GM12872 (cell line): ENCODE measurements around the gene HFM1.

Experiments
- TF ChIP-seq, protein P1 (sequence below): IDR thresholded peaks from 3 replicates; pipeline ENCODE4 v1.5.1; 2011; ENCODE audit warnings: low read depth, mild to moderate bottlenecking, low read length, moderate library complexity; ENCODE audit not compliant: insufficient read depth

The HFM1 gene

DNA sequence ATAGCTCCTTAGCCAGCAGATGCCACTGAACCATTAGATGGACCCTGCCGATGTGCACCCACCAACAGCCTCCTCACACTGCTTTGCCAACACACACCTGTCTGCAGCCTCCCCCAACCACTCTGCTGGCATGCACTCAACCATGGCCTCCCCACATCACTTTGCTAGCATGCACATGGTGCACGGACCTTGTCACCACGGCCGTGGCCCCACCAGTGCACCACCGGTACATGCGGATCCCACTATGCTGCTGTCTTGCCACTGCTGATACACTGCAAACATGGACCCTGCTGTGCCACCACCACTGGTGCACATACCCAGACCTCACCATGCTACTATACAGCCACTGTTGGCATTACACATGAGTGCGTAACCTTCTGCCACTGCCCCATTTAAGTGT lies 66.1 kb downstream of the HFM1 start:
- TF ChIP-seq, protein P1, sequence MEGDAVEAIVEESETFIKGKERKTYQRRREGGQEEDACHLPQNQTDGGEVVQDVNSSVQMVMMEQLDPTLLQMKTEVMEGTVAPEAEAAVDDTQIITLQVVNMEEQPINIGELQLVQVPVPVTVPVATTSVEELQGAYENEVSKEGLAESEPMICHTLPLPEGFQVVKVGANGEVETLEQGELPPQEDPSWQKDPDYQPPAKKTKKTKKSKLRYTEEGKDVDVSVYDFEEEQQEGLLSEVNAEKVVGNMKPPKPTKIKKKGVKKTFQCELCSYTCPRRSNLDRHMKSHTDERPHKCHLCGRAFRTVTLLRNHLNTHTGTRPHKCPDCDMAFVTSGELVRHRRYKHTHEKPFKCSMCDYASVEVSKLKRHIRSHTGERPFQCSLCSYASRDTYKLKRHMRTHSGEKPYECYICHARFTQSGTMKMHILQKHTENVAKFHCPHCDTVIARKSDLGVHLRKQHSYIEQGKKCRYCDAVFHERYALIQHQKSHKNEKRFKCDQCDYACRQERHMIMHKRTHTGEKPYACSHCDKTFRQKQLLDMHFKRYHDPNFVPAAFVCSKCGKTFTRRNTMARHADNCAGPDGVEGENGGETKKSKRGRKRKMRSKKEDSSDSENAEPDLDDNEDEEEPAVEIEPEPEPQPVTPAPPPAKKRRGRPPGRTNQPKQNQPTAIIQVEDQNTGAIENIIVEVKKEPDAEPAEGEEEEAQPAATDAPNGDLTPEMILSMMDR: no peak

DNA sequence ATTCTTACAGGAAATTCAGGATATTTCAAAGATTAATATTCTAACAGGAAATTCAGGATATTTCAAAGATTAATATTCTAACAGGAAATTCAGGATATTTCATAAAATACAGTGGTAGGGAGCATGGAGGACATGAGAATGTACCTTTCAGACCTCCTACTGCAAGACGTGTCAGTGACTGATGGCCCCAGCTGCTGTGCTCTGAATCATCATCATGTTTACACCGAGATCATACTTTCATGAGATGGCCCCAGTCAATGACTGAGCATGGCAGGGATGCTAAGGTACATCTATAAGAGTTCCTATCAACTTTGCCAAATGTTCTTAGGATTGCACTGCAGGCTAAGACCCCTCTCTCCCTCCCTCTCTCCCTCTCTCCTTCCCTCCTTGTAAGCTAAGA lies 69.0 kb downstream of the HFM1 start:
- TF ChIP-seq, protein P1: no peak

DNA sequence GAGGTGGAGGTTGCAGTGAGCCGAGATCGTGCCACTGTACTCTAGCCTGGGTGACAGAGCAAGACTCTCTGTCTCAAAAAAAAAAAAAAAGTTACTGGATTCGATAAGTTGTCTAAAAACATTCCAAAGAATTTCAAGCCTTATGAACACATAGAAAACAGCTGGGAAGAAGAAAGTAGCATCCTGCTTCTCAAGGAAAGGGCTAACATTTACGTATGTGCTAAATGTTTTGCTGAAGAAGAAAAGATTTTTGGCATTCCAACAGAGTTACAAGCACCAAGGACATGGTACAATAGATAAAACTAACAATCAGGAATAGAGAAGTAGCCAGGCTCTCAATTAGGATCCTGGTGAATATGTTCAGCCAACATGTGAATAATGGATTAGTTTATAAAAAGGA lies 69.8 kb downstream of the HFM1 start:
- TF ChIP-seq, protein P1: no peak

DNA sequence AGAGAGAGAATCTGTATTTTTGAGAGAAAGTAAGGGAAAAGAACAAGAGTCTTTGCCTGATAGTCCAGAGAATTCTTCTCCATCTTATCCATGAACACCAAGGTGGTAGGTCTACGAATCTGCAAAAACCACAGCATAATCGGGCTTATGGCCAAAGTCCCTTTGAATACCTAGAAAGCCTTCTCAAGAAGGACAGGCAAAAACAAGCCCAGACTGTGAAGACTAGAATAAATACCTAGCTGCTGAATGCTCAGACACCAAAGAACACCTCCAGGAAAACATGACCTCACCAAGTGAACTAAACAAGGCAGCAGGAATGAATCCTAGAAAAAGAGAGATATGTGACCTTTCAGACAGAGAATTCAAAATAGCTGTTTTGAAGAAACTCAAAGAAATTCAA lies 79.2 kb downstream of the HFM1 start:
- TF ChIP-seq, protein P1: no peak

DNA sequence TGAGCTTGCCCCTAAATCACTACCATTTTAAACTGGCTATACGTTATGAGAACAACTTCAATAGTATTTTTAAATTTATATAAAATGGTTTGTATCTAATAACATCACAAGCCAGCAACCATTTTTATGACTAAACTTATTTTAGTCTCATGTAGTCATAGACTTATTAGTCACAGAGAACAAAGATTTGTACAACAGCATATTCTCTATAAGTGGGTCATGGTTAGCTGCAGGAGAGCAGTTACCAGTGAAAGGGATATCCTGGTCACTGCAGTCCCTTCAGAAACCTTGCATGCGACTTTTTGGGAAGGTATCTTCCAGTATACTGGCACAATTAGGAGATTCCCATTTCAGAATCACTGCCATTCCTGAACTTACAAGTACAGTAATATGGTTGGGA lies 90.0 kb downstream of the HFM1 start:
- TF ChIP-seq, protein P1: no peak

DNA sequence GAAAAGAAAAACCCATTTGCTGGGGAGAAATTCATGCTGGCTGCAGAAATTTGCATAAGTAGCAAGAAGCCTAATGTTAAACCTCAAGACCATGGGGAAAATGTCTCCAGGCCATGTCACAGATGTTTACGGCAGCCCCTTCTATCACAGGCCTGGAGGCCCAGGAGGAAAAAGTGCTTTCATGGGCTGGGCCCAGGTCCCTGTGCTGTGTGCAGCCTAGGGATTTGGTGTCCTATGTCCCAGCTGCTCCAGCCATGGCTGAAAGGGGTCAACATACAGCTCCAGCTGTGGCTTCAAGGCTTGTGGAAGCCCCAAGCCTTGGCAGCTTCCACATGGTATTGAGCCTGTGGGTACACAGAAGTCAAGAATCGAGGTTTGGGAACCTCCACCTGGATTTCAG lies 93.0 kb downstream of the HFM1 start:
- TF ChIP-seq, protein P1: no peak

DNA sequence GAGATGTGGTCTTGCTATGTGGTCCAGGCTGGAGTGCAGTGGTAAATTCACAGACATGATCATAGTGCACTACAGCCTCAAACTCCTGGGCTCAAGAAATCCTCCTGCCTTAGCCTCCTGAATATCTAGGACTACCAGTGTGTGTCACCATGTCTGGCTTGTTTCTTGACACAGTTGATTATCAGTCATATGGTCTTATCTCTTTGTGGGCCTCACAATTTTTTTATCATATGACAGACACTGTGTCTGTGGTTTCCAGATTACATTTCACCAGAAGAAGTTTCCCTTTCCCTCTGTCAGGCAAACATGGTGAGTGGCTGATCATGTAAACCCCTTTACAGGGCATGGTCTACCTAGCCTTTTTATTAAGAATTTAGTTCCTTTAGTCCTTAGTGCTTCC lies 96.1 kb downstream of the HFM1 start:
- TF ChIP-seq, protein P1: no peak
